Tibial nerve (tissue), 4 donors: Measurements from ENCODE around the gene SORCS2.

ENCODE experiments used
- CTCF ChIP-seq, 5 experiments: fragments of 200-600 bp in 3 of 5; fragments of 450-650 bp in 2 of 5; sonication (generic) in 3 of 5; IDR thresholded peaks; one replicate each; pipeline ENCODE4 v1.5.1; 2016 to 2019; ENCODE audit warnings: antibody characterized with exemption in 5 of 5, mild to moderate bottlenecking in 3 of 5, moderate library complexity in 2 of 5
- EP300 ChIP-seq, 2 donors: sonication (generic); formaldehyde crosslinking; IDR thresholded peaks; one replicate each; pipeline ENCODE4 v1.6.1; 2017; ENCODE audit warnings: antibody characterized with exemption in 2 of 2, mild to moderate bottlenecking in 1 of 2
- POLR2A ChIP-seq, 2 donors: fragments of 450-650 bp; IDR thresholded peaks; one replicate each; pipeline ENCODE4 v1.6.1; 2017; ENCODE audit warnings: antibody characterized with exemption in 2 of 2, mild to moderate bottlenecking in 2 of 2, moderate library complexity in 2 of 2

- TF ChIP-seq CTCF (IDR thresholded peaks at IDR 0.05): no peak
- TF ChIP-seq POLR2A (IDR thresholded peaks at IDR 0.05): no peak
- no peak for TF ChIP-seq EP300 (IDR thresholded peaks at IDR 0.05)
These were observed 524.8 kb downstream of the SORCS2 start for GRCh38 chr4:7717161-7717560.
